IMR-90 (cell line): Measurements from ENCODE around the gene SORD. TPM values are rescaled to one million over a fixed set of nuclear protein-coding genes. Genes with fewer than 3 reads are reported as not detected.
"Not testable (repeated sequence)": the region's sequence is repeated elsewhere in the genome, so short reads cannot be mapped to it uniquely, and the experiment has no call there.

ENCODE experiments used
- ATAC-seq: fragments of 200-7000 bp; cut with Tn5 transposase; 2 replicates; pipeline ENCODE4 v1.9.1; 2020; ENCODE audit warnings: low read depth, mild to moderate bottlenecking, moderate library complexity
- BruUV-seq: library from RNA; stranded (reverse); fragments of 400-500 nt; replicated peaks from 2 replicates; lab custom pipeline; 2021; lab: Mats Ljungman, UMichigan
- CTCF ChIA-PET: fragments of 300-600 bp; formaldehyde crosslinking; extraction: SDS; loops from one replicate; lab custom pipeline; 2021; ENCODE audit warnings: antibody characterized with exemption; lab: Yijun Ruan, JAX
- POLR2A ChIA-PET: fragments of 300-600 bp; sonication (Branson Sonifier 250); formaldehyde crosslinking; loops from one replicate; lab custom pipeline; 2022; ENCODE audit warnings: antibody characterized with exemption; ENCODE audit not compliant: unreplicated experiment; lab: Charles Lee
- DNase-seq: peaks from one replicate; pipeline ENCODE4 v3.0.0; 2013
- H2AFZ ChIP-seq: replicated peaks from 2 replicates; pipeline ENCODE3; 2013; ENCODE audit warnings: low read length, mild to moderate bottlenecking; ENCODE audit not compliant: poor library complexity
- H2AK5ac ChIP-seq: 2 replicates; pipeline ENCODE4 v1.6.1; 2013; ENCODE audit warnings: low read depth, low read length, inconsistent platforms
- H2AK9ac ChIP-seq: replicated peaks from 2 replicates; pipeline ENCODE3; 2013; ENCODE audit warnings: mild to moderate bottlenecking, low read depth, low read length, moderate library complexity; ENCODE audit not compliant: poor library complexity
- H2BK120ac ChIP-seq: 2 replicates; pipeline ENCODE4 v1.6.1; 2013; ENCODE audit warnings: low read depth, low read length, inconsistent platforms
- H2BK15ac ChIP-seq: 3 replicates; pipeline ENCODE4 v1.6.1; 2013; ENCODE audit warnings: low read depth, low read length, inconsistent platforms
- H2BK20ac ChIP-seq: 2 replicates; pipeline ENCODE4 v1.6.1; 2013; ENCODE audit warnings: low read depth, mild to moderate bottlenecking, inconsistent platforms, low read length, moderate library complexity
- H2BK5ac ChIP-seq: 2 replicates; pipeline ENCODE4 v1.6.1; 2013; ENCODE audit warnings: mild to moderate bottlenecking, low read depth, low read length, inconsistent platforms; ENCODE audit not compliant: poor library complexity, severe bottlenecking
- H3K14ac ChIP-seq: replicated peaks from 2 replicates; pipeline ENCODE4 v1.6.1; 2013; ENCODE audit warnings: low read depth, low read length, inconsistent platforms
- H3K18ac ChIP-seq: 2 replicates; pipeline ENCODE4 v1.6.1; 2013; ENCODE audit warnings: low read depth, low read length, control low read depth
- H3K23ac ChIP-seq: 2 replicates; pipeline ENCODE4 v1.6.1; 2013; ENCODE audit warnings: low read depth, low read length, inconsistent platforms
- H3K27ac ChIP-seq: 2 replicates; pipeline ENCODE4 v1.5.1; 2013; ENCODE audit warnings: mild to moderate bottlenecking, control low read depth, low read length; ENCODE audit not compliant: insufficient read depth
- H3K27me3 ChIP-seq: 2 replicates; pipeline ENCODE4 v1.6.1; 2013; ENCODE audit warnings: low read length; ENCODE audit not compliant: control insufficient read depth, insufficient read depth
- H3K36me3 ChIP-seq: 2 replicates; pipeline ENCODE4 v1.6.1; 2013; ENCODE audit warnings: low read length, mixed read lengths; ENCODE audit not compliant: control insufficient read depth, insufficient read depth
- H3K4ac ChIP-seq: 2 replicates; pipeline ENCODE4 v1.6.1; 2013; ENCODE audit warnings: low read depth, low read length, inconsistent platforms
- H3K4me1 ChIP-seq: 2 replicates; pipeline ENCODE4 v1.6.1; 2013; ENCODE audit warnings: low read length, mixed read lengths; ENCODE audit not compliant: control insufficient read depth, insufficient read depth
- H3K4me2 ChIP-seq: 2 replicates; pipeline ENCODE4 v1.6.1; 2013; ENCODE audit warnings: low read depth, mild to moderate bottlenecking, control low read depth, low read length, moderate library complexity
- H3K4me3 ChIP-seq: 2 replicates; pipeline ENCODE4 v1.5.1; 2013; ENCODE audit warnings: low read depth, mild to moderate bottlenecking, control low read depth, low read length, moderate library complexity; ENCODE audit not compliant: insufficient read depth
- H3K56ac ChIP-seq: 2 replicates; pipeline ENCODE4 v1.6.1; 2013; ENCODE audit warnings: low read length, inconsistent platforms; ENCODE audit not compliant: insufficient read depth; ENCODE audit errors: extremely low read depth
- H3K79me1 ChIP-seq, 2 experiments: 2 replicates each; pipeline ENCODE4 v1.6.1; 2013; ENCODE audit warnings: low read length in 2 of 2, inconsistent platforms in 1 of 2, low read depth in 1 of 2
- H3K9ac ChIP-seq: 2 replicates; pipeline ENCODE4 v1.6.1; 2013; ENCODE audit warnings: low read depth, low read length, control low read depth
- H3K9me1 ChIP-seq: 2 replicates; pipeline ENCODE4 v1.6.1; 2013; ENCODE audit warnings: low read length, inconsistent platforms; ENCODE audit not compliant: insufficient read depth
- H3K9me3 ChIP-seq: 2 replicates; pipeline ENCODE4 v1.6.1; 2013; ENCODE audit warnings: low read length; ENCODE audit not compliant: control insufficient read depth, insufficient read depth
- H4K20me1 ChIP-seq: 2 replicates; pipeline ENCODE4 v1.6.1; 2013; ENCODE audit warnings: low read length, inconsistent platforms; ENCODE audit not compliant: insufficient read depth
- H4K5ac ChIP-seq: 2 replicates; pipeline ENCODE4 v1.6.1; 2013; ENCODE audit warnings: mild to moderate bottlenecking, low read depth, low read length, control low read depth
- H4K8ac ChIP-seq, 2 experiments: 2 replicates each; pipeline ENCODE4 v1.6.1; 2013; ENCODE audit warnings: low read depth in 2 of 2, low read length in 2 of 2, control low read depth in 1 of 2, inconsistent platforms in 1 of 2
- H4K91ac ChIP-seq: 2 replicates; pipeline ENCODE4 v1.6.1; 2013; ENCODE audit warnings: low read depth, low read length, inconsistent platforms; ENCODE audit not compliant: insufficient read depth
- WGBS, 2 experiments: methylation state at CpG; one replicate each; pipeline versions ENCODE4 v1.1.5 to v1.1.7; 2013; ENCODE audit warnings: missing lambda C conversion rate in 2 of 2; ENCODE audit not compliant: insufficient read length in 1 of 2; ENCODE audit errors: extremely low coverage in 2 of 2; 5-methylcytosine and 5-hydroxymethylcytosine counted together
- dilution Hi-C: fragments of 300-500 bp; cut with HindIII; formaldehyde crosslinking; loops from one replicate; pipeline ENCODE4 v1.14.3; 2018; ENCODE audit warnings: low sequenced_read_pairs; ENCODE audit not compliant: unreplicated experiment
- in situ Hi-C: fragments of 300-500 bp; cut with MboI; formaldehyde crosslinking; loops from 3 replicates; pipeline ENCODE4 v1.14.3; 2019; ENCODE audit warnings: low sequenced_read_pairs, inconsistent platforms, mixed read lengths
- intact Hi-C: fragments of 100-400 bp; cut with micrococcal nuclease; formaldehyde crosslinking; loops from 2 replicates; pipeline ENCODE4 v1.10.0; 2022
- polyA plus RNA-seq, 3 experiments: library from polyadenylated mRNA; depleted of rRNA; stranded (reverse); fragments of >200 nt; gene quantifications; 2 replicates each; pipeline ENCODE4 v1.2.3, GENCODE V29; 2012; ENCODE audit warnings: low replicate concordance in 1 of 3
- total RNA-seq: library from RNA; depleted of rRNA; stranded (reverse); fragments of >200 nt; gene quantifications from 2 replicates; pipeline ENCODE4 v1.2.3, GENCODE V29; 2012

SORD gene
- total and polyA plus RNA-seq, 2 of the 4 experiments (the other 2 are of a cell fraction) = 27.6 to 34.2 TPM

GRCh38 chr15:45048449-45048793, 25.4 kb downstream of the SORD start:
- H2AFZ ChIP-seq, dilution Hi-C loops, H4K5ac ChIP-seq, H3K9me1 ChIP-seq, H2BK120ac ChIP-seq, H2AK5ac ChIP-seq, H3K9ac ChIP-seq, CTCF ChIA-PET, H3K18ac ChIP-seq, H3K23ac ChIP-seq, POLR2A ChIA-PET, intact Hi-C loops, H2BK5ac ChIP-seq, H4K91ac ChIP-seq, DNase-seq, H3K56ac ChIP-seq, H2BK20ac ChIP-seq, H3K9me3 ChIP-seq, H2AK9ac ChIP-seq, H3K4me1 ChIP-seq, in situ Hi-C loops, H4K8ac ChIP-seq, H3K27me3 ChIP-seq, H2BK15ac ChIP-seq, H3K4ac ChIP-seq, H3K79me1 ChIP-seq, H4K20me1 ChIP-seq, H3K4me2 ChIP-seq, BruUV-seq, ATAC-seq, H3K4me3 ChIP-seq, H3K27ac ChIP-seq, H3K14ac ChIP-seq: not testable (repeated sequence)
- no CpG with 5 or more reads among the region's 4 CpGs for WGBS, 2 experiments
- H3K36me3 ChIP-seq = peaks cover 10% of the 10 kb centered on the region
